DMS 273 (cell line): ENCODE data around the gene TAF1C.

Source experiments
- DNase-seq: peaks from one replicate; lab custom pipeline; 2025; ENCODE audit not compliant: unreplicated experiment; lab: John Stamatoyannopoulos, UW

TAF1C gene

GRCh38 chr16:84136331-84137125 is 50.3 kb downstream of the TAF1C start:
- DNase-seq: no peak

GRCh38 chr16:84132527-84133285 is 54.2 kb downstream of the TAF1C start:
- DNase-seq: no peak

GRCh38 chr16:84131117-84131516 is 55.7 kb downstream of the TAF1C start:
- no peak for DNase-seq
